GM23248 (cell line): ENCODE results near the gene GUCY1B1.

Experiments used
- EZH2 ChIP-seq: fragments of 200-600 bp; sonication (generic); IDR thresholded peaks from 2 replicates; pipeline ENCODE4 v1.6.1; 2018; ENCODE audit warnings: antibody characterized with exemption, mild to moderate bottlenecking; ENCODE audit not compliant: insufficient read depth, poor library complexity, severe bottlenecking
- EZH2phosphoT487 ChIP-seq: fragments of 200-600 bp; sonication (generic); IDR thresholded peaks from 2 replicates; pipeline ENCODE4 v1.6.1; 2018; ENCODE audit warnings: antibody characterized with exemption, moderate library complexity, mild to moderate bottlenecking, low read depth; ENCODE audit not compliant: insufficient read depth

DNA sequence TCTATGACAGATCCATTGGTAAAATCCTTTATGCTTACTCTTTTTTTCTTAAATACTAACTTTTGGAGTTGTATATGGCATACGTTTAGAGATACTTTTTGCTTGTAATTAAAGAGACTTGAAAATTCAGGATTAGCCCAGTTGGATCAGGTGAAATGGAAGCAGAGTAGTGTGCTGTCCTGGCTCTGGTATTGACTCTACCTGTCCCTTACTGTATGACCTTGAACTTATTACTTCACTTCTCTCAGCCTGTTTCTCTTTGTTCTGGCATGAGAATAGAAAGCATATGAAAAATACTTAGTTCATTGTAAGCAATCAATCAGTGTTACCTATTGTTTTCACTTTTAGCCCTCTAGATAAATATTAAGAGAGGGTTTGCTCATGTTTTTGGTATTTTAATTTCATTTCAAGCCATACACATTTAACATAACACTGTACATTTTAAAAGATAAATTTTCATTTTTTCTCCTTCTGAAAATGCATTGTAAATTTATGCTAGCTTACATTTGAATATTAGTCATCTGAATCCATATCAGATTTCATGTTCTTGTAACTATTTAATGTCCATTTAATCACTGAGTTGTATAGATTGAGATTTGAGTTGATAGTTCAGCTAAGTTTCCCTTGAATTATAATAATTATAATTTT, 35.9 kb downstream of the GUCY1B1 start:
- TF ChIP-seq EZH2 (no peak), EZH2phosphoT487 (no peak)
